ENCODE results near the gene TJP3. TPM values are rescaled to one million over a fixed set of nuclear protein-coding genes. Genes with fewer than 3 reads are reported as not detected.

The TJP3 gene
- total RNA-seq, 1 donor from 2014 or later = 20.0 TPM

DNA sequence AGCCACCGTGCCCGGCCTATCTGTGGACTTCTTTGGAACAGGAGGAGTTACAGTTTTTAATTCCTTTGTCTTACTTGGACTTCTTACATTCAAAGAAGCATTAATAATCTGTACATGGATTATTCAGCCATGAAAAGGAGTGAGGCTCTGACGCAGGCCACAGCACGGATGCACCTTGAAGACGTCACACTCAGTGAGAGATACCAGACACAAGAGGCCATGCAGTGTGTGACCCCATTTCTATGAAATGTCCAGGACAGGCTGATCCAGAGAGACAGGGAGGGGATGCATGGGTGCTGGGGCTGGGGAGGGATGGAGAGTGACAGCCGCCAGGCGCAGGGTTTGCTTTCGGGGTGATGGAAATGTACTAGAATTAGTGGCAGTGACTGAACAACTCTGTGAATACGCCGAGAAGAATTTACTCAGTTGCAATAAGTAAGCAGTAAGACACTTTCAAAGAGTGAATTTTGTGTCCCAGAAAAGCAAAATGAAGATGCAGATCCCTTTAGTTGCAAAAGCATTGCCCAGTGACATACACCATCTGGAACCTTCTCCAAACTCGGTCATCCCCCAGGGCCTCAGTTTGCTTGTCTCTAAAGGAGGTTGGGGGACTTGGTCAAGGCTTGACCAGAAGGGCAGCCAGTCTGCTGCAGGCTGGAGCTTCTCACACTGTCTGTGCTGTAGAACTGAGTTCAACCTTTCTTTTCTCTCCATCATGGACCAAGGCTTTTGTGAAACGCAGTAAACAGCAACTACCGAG is 33.2 kb upstream of the TJP3 start:
- peaks cover 3% of the 10 kb centered on the region for H3K36me3 Mint-ChIP-seq
- H3K27ac Mint-ChIP-seq = no peak overlapping the region
- H3K27me3 Mint-ChIP-seq = no peaks in the 10 kb centered on the region
- no peak for DNase-seq (ENCODE audit: extremely low spot score, unreplicated experiment)
- H3K4me3 Mint-ChIP-seq = no peak overlapping the region
- H3K4me1 Mint-ChIP-seq (ENCODE audit: unreplicated experiment) = peaks cover 12% of the 10 kb centered on the region
- TF ChIP-seq, protein P1, sequence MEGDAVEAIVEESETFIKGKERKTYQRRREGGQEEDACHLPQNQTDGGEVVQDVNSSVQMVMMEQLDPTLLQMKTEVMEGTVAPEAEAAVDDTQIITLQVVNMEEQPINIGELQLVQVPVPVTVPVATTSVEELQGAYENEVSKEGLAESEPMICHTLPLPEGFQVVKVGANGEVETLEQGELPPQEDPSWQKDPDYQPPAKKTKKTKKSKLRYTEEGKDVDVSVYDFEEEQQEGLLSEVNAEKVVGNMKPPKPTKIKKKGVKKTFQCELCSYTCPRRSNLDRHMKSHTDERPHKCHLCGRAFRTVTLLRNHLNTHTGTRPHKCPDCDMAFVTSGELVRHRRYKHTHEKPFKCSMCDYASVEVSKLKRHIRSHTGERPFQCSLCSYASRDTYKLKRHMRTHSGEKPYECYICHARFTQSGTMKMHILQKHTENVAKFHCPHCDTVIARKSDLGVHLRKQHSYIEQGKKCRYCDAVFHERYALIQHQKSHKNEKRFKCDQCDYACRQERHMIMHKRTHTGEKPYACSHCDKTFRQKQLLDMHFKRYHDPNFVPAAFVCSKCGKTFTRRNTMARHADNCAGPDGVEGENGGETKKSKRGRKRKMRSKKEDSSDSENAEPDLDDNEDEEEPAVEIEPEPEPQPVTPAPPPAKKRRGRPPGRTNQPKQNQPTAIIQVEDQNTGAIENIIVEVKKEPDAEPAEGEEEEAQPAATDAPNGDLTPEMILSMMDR (conservative IDR thresholded peaks at IDR 0.05) = no peak
- H3K9me3 Mint-ChIP-seq = no peaks in the 10 kb centered on the region

DNA sequence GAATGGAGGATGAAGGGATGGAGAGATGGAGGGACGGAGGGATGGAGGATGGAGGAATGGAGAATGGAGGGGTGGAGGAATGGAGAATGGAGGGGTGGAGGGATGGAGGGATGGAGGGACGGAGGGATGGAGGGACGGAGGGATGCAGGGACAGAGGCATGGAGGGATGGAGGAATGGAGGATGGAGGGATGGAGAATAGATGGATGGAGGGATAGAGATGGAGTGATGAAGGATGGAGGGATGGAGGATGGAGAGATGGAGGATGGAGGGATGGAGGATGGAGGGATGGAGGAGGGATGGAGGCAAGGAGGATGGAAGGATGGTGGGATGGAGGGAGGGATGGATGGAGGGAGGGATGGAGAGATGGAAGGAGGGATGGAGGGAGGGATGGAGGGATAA is 30.0 kb upstream of the TJP3 start:
- TF ChIP-seq, protein P1 (conservative IDR thresholded peaks at IDR 0.05) = no peak
- Mint-ChIP-seq H3K9me3 (no peaks in the 10 kb centered on the region), H3K4me3 (no peak overlapping the region), H3K27ac (no peak overlapping the region), H3K36me3 (peaks cover 3% of the 10 kb centered on the region), H3K27me3 (no peaks in the 10 kb centered on the region), H3K4me1 (ENCODE audit: unreplicated experiment) (peaks cover 17% of the 10 kb centered on the region)
- DNase-seq (ENCODE audit: extremely low spot score, unreplicated experiment) = no peak

DNA sequence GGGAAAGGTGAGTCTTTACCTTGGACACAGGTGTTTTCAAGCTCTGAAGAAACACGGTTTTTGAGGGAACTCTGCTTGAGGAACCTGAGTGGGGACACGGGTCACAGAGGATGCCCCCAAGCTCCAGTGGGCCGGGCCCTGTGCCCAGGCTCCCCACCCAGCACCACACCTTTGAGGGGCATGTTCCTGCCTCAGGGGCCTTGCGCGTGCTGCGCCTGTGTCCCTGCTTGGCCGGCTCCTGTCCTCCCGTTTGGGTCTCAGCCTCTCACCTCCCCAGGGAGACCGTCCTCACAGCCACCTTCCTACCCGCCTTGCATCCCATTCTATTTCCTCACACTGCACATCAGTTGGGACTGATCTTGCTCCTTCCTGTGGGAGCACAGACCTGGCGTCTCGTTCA is 29.0 kb upstream of the TJP3 start:
- Mint-ChIP-seq H3K27ac (no peak overlapping the region), H3K4me1 (ENCODE audit: unreplicated experiment) (peaks cover 24% of the 10 kb centered on the region)

DNA sequence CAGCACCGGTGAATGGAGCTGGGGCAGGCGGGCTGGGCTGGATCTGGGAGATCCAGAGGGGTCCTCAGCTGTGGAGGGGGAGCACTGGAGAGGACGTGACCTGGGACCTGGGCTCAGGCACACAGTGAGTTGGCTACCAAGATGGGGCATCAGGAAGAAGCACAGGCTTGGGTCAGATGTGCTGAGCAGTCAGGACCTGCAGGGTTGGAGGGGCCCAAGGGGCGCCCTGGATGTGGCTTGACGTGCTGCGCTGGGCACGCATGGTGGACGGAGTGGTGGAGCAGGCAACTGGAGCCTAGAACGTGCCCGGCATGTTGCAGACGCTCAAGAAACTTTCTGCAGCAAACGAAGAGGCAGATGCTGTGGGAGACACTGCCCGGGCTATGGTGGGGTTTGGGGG is 28.6 kb upstream of the TJP3 start:
- TF ChIP-seq, protein P1 (conservative IDR thresholded peaks at IDR 0.05) = no peak
- H3K9me3 Mint-ChIP-seq = no peaks in the 10 kb centered on the region
- no peaks in the 10 kb centered on the region for H3K27me3 Mint-ChIP-seq
- H3K27ac Mint-ChIP-seq = no peak overlapping the region
- H3K4me1 Mint-ChIP-seq (ENCODE audit: unreplicated experiment) = peaks cover 26% of the 10 kb centered on the region
- no peak for DNase-seq (ENCODE audit: extremely low spot score, unreplicated experiment)
- no peak overlapping the region for H3K4me3 Mint-ChIP-seq
- peaks cover 8% of the 10 kb centered on the region for H3K36me3 Mint-ChIP-seq

More for the DNA sequence above, 29.0 kb upstream of the TJP3 start:
- no peaks in the 10 kb centered on the region for H3K27me3 Mint-ChIP-seq
- H3K4me3 Mint-ChIP-seq = no peak overlapping the region
- peaks cover 6% of the 10 kb centered on the region for H3K36me3 Mint-ChIP-seq
- DNase-seq (ENCODE audit: extremely low spot score, unreplicated experiment) = no peak
- TF ChIP-seq, protein P1 (conservative IDR thresholded peaks at IDR 0.05) = no peak
- no peaks in the 10 kb centered on the region for H3K9me3 Mint-ChIP-seq

DNA sequence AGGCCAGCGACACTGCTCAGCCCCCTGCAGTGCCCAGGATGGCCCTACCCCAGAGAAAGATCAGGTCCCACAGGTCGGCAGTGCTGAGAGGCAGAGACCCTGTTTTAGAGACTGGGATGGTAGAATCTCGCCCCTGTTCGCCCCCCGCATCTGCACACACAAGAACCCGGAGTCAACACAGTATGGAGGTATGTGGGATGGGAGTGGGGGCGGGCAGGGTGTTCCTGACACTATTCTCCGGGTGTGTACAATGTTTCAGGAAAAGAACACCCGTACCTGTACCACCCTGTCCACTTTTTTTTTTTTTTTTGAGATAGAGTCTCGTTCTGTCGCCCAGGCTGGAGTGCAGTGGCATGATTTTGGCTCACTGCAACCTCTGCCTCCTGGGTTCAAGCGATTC is 27.2 kb upstream of the TJP3 start:
- Mint-ChIP-seq H3K36me3 (peaks cover 14% of the 10 kb centered on the region), H3K27ac (no peak overlapping the region), H3K9me3 (no peaks in the 10 kb centered on the region), H3K4me3 (no peak overlapping the region), H3K27me3 (no peaks in the 10 kb centered on the region), H3K4me1 (ENCODE audit: unreplicated experiment) (peaks cover 20% of the 10 kb centered on the region)
- TF ChIP-seq, protein P1 (conservative IDR thresholded peaks at IDR 0.05) = no peak
- DNase-seq (ENCODE audit: extremely low spot score, unreplicated experiment) = no peak

All from type B pancreatic cell (in vitro differentiated cells).